ENCODE results near the gene MLLT11. TPM values are rescaled to one million over a fixed set of nuclear protein-coding genes. Genes with fewer than 3 reads are reported as not detected.

MLLT11 gene, protein sequence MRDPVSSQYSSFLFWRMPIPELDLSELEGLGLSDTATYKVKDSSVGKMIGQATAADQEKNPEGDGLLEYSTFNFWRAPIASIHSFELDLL
- total RNA-seq, result 1 to 10 TPM; 5.3 to 5.6 TPM

DNA sequence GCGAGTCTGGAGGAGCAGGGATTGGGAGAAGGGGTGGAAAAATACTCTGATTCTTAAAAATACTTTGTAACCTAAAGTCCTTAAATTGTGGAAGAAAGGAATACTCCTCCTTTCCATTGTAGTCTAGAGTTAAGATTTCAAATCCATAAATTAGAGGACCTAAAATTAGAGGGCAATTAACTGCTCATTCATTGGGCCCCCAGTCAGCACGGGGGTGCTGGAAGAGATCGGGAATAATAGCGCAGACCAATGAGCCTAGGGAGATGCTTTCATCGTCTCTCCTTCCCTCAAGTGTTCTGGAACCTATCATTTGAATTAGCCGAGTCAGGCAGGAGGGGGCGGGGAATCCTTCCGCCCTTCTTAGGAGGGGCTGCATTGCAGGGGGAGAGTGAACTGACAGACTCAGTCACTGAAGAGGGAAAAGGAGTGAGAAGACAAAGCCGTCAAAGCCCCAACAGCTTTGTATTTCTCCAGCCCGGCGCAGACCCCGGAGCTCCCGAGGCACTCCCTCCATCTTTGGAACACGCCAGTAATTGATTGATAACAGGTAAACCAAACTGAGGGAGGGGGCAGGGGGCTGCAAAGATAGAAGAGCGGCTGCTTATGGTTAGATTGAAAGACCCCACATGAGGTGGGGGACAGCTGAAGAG is at the start of gene MLLT11:
Gene MLLT11, plus strand, starts transcription at position 391 of the 650 bp plus-strand sequence. CDS start 6,828 bp downstream, outside the sequence.
- DNase-seq, result peak in 1 of 2 donors; percentile 23
- Mint-ChIP-seq H3K27ac (peak within 1 kb of the TSS; percentile 95), H3K4me1 (ENCODE audit: low read depth) (peaks cover 70% of the 10 kb centered on the region), H3K4me3 (peak within 1 kb of the TSS; percentile 87 to 99), H3K9me3 (no peaks in the 10 kb centered on the region), H3K27me3 (ENCODE audit: low read depth) (no peaks in the 10 kb centered on the region), H3K36me3 (ENCODE audit: insufficient read depth in 2 of 2) (peaks cover 13 to 32% of the 10 kb centered on the region in 2 donors)
- ATAC-seq (replicated peaks in 1 of 2), result no peak

DNA sequence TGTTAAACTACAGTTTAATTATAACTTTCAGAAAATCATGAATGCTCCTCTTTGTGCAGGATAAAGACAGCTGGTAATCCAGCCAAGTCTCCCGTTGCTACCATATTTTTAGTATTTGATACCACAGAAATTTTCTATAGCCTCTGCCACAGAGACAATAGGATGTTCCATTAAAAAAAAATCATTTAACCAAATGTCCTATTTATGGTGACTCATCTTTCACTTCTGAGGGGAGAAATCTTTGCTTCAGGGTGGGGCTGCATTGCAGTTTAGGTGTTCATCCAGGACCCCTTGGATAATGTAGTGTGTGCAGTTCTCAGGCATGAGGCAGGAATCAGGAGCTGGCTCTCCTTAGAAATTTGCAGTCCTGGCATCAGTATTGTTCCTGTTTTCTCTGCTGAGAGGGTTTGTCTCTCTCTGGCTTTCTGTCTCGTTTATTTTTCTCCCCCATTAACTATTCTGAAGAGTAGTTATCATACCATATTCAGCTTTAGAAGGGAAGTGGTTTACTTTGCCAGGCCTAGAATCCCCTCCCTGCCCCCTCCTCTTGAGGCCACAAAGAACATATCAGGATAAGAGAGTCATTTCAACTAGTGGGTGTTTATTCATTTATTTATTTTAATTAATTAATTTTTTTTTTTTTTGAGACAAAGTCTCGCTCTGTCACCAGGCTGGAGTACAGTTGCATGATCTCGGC is 48.9 kb upstream of the MLLT11 start:
- H3K9me3 Mint-ChIP-seq, result no peaks in the 10 kb centered on the region
- peaks cover 2 to 3% of the 10 kb centered on the region in 2 donors for H3K36me3 Mint-ChIP-seq (ENCODE audit: insufficient read depth in 2 of 2)
- ATAC-seq (replicated peaks in 1 of 2) (no peak), DNase-seq (no peak)
- no peak overlapping the region for H3K4me3 Mint-ChIP-seq
- H3K27me3 Mint-ChIP-seq (ENCODE audit: low read depth), result no peaks in the 10 kb centered on the region
- H3K27ac Mint-ChIP-seq, result no peak overlapping the region
- H3K4me1 Mint-ChIP-seq (ENCODE audit: low read depth), result peaks cover 53% of the 10 kb centered on the region

DNA sequence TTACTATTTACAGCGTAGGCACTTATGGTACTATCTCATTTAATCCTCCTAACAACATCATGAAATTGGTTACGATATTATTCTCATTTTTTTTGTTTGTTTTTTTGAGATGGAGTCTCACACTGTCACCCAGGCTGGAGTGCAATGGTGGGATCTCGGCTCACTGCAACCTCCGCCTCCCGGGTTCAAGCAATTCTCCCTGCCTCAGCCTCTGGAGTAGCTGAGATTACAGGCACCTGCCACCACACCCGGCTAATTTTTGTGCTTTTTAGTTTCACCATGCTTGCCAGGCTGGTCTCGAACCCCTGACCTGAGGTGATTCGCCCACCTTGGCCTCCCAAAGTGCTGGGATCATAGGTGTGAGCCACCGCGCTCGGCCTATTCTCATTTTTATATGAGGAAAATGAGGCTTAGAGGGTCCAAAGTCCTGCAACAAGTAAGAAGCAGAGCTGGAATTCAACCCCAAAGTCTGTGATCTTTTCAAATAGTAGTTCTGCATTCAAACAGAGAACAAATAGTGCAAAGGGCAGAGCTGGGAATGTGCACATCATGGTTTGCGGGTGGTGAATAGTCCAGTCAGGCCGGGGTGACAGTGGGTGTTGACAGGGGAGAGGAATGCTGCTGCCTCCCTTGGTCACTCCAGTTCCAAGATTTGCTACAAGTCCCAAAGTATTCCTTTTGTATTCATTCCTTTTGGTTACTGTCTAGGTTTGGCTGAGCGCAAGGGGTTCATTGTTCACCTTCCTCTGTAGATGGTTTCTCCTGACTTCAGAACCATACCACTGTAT is 47.3 kb upstream of the MLLT11 start:
- DNase-seq, result no peak
- ATAC-seq (replicated peaks in 1 of 2), result no peak
- peaks cover 38% of the 10 kb centered on the region for H3K4me1 Mint-ChIP-seq (ENCODE audit: low read depth)
- no peak overlapping the region for H3K27ac Mint-ChIP-seq
- H3K9me3 Mint-ChIP-seq, result no peaks in the 10 kb centered on the region
- no peaks in the 10 kb centered on the region for H3K27me3 Mint-ChIP-seq (ENCODE audit: low read depth)
- no peak overlapping the region for H3K4me3 Mint-ChIP-seq
- H3K36me3 Mint-ChIP-seq (ENCODE audit: insufficient read depth in 2 of 2), result peaks cover 2 to 3% of the 10 kb centered on the region in 2 donors

DNA sequence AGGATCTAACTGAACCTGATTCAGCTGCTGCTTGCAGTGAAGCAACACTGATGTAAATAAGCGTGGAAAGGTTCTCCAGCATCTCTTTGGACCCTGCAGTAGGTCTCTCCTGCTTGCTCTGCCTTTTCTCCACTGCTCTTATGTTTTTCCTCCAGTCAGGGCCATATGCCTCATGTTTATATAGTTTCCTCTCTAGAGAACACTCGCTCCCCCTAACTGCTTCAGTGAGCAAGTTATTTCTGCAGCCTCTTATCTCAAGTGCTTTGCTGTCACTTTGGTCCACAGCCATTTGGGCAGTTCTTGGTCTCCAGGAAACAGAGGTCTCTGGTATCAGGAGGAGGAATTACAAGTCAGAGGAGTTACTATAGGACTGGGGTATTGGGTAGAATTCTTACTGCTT is 46.7 kb upstream of the MLLT11 start:
- Mint-ChIP-seq H3K4me1 (ENCODE audit: low read depth) (peaks cover 35% of the 10 kb centered on the region), H3K4me3 (no peak overlapping the region), H3K27ac (no peak overlapping the region), H3K9me3 (no peaks in the 10 kb centered on the region), H3K27me3 (ENCODE audit: low read depth) (no peaks in the 10 kb centered on the region), H3K36me3 (ENCODE audit: insufficient read depth in 2 of 2) (peaks cover under 1 to 5% of the 10 kb centered on the region in 2 donors)
- DNase-seq (no peak), ATAC-seq (replicated peaks in 1 of 2) (no peak)

GRCh38 chr1:151024540-151025146 is 35.6 kb upstream of the MLLT11 start:
- ATAC-seq (replicated peaks in 1 of 2) (peak; percentile 96 to 99), DNase-seq (peak; percentile 86 to 87)
- Mint-ChIP-seq H3K4me1 (ENCODE audit: low read depth) (peaks cover 6% of the 10 kb centered on the region), H3K9me3 (no peaks in the 10 kb centered on the region), H3K27me3 (ENCODE audit: low read depth) (no peaks in the 10 kb centered on the region), H3K4me3 (peak overlapping the region; percentile 40 to 56), H3K36me3 (ENCODE audit: insufficient read depth in 2 of 2) (peaks cover 2 to 4% of the 10 kb centered on the region in 2 donors), H3K27ac (no peak overlapping the region)

DNA sequence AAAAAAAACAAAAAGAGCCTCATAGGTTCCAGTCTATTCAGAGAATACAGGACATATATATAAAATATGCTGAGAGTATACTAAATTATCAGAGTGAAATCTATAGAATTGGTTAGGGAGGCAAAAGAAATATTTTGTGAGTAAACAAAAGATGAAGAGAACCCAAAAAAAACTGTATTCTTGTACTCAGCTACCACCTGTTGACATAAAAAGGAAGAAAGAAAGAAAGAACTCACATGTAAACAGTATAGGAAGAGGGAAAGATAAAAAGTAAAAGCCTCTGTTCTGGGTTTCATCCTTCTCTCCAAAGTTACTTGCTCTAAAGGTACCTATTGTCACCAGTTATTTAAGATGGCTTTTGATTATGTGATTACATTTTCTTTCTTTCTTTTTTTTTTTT is 33.7 kb upstream of the MLLT11 start:
- H3K27me3 Mint-ChIP-seq (ENCODE audit: low read depth), result no peaks in the 10 kb centered on the region
- peaks cover 2 to 6% of the 10 kb centered on the region in 2 donors for H3K36me3 Mint-ChIP-seq (ENCODE audit: insufficient read depth in 2 of 2)
- no peak overlapping the region for H3K4me3 Mint-ChIP-seq
- no peak for ATAC-seq (replicated peaks in 1 of 2)
- H3K27ac Mint-ChIP-seq, result no peak overlapping the region
- no peaks in the 10 kb centered on the region for H3K9me3 Mint-ChIP-seq
- peaks cover 6% of the 10 kb centered on the region for H3K4me1 Mint-ChIP-seq (ENCODE audit: low read depth)
- DNase-seq, result no peak

- H3K27ac Mint-ChIP-seq, result no peak overlapping the region
- no peaks in the 10 kb centered on the region for H3K4me1 Mint-ChIP-seq (ENCODE audit: low read depth)
- H3K4me3 Mint-ChIP-seq, result no peak overlapping the region
- no peaks in the 10 kb centered on the region for H3K9me3 Mint-ChIP-seq
- peaks cover 0 to 10% of the 10 kb centered on the region in 2 donors for H3K36me3 Mint-ChIP-seq (ENCODE audit: insufficient read depth in 2 of 2)
- H3K27me3 Mint-ChIP-seq (ENCODE audit: low read depth), result no peaks in the 10 kb centered on the region
- ATAC-seq (replicated peaks in 1 of 2) (no peak), DNase-seq (no peak)
These were observed 28.0 kb upstream of the MLLT11 start for GRCh38 chr1:151032164-151032563.

- DNase-seq, result no peak
- ATAC-seq (replicated peaks in 1 of 2), result no peak
- Mint-ChIP-seq H3K27me3 (ENCODE audit: low read depth) (no peaks in the 10 kb centered on the region), H3K27ac (peak overlapping the region; percentile 34), H3K4me3 (no peak overlapping the region), H3K4me1 (ENCODE audit: low read depth) (no peaks in the 10 kb centered on the region), H3K36me3 (ENCODE audit: insufficient read depth in 2 of 2) (peaks cover 0 to 10% of the 10 kb centered on the region in 2 donors), H3K9me3 (no peaks in the 10 kb centered on the region)
These were observed 25.0 kb upstream of the MLLT11 start for GRCh38 chr1:151035167-151035566.

- ATAC-seq (replicated peaks in 1 of 2) (no peak), DNase-seq (no peak)
- Mint-ChIP-seq H3K27ac (no peak within 1 kb of the TSS), H3K9me3 (no peaks in the 10 kb centered on the region), H3K27me3 (ENCODE audit: low read depth) (no peaks in the 10 kb centered on the region), H3K4me3 (no peak within 1 kb of the TSS), H3K4me1 (ENCODE audit: low read depth) (no peaks in the 10 kb centered on the region), H3K36me3 (ENCODE audit: insufficient read depth in 2 of 2) (peaks cover 0 to 8% of the 10 kb centered on the region in 2 donors)
These were observed 23.8 kb upstream of the MLLT11 start, which contains the start of gene BNIPL for GRCh38 chr1:151036356-151036755. Gene BNIPL, plus strand, starts transcription at chr1:151036586. Its CDS starts 140 bp downstream, at chr1:151036726.

GRCh38 chr1:151037032-151037431 is 23.2 kb upstream of the MLLT11 start:
- no peaks in the 10 kb centered on the region for H3K4me1 Mint-ChIP-seq (ENCODE audit: low read depth)
- DNase-seq, result no peak
- no peaks in the 10 kb centered on the region for H3K9me3 Mint-ChIP-seq
- peaks cover 0 to 5% of the 10 kb centered on the region in 2 donors for H3K36me3 Mint-ChIP-seq (ENCODE audit: insufficient read depth in 2 of 2)
- no peak overlapping the region for H3K27ac Mint-ChIP-seq
- no peak overlapping the region for H3K4me3 Mint-ChIP-seq
- H3K27me3 Mint-ChIP-seq (ENCODE audit: low read depth), result no peaks in the 10 kb centered on the region
- no peak for ATAC-seq (replicated peaks in 1 of 2)

GRCh38 chr1:151039521-151039920 is 20.7 kb upstream of the MLLT11 start:
- no peak for ATAC-seq (replicated peaks in 1 of 2)
- Mint-ChIP-seq H3K27ac (no peak overlapping the region), H3K9me3 (no peaks in the 10 kb centered on the region), H3K4me1 (ENCODE audit: low read depth) (no peaks in the 10 kb centered on the region), H3K27me3 (ENCODE audit: low read depth) (no peaks in the 10 kb centered on the region), H3K4me3 (no peak overlapping the region), H3K36me3 (ENCODE audit: insufficient read depth in 2 of 2) (peaks cover 0 to 1% of the 10 kb centered on the region in 2 donors)
- no peak for DNase-seq

GRCh38 chr1:151043163-151043562 is 17.0 kb upstream of the MLLT11 start:
- H3K27ac Mint-ChIP-seq, result peak overlapping the region; percentile 44
- no peaks in the 10 kb centered on the region for H3K27me3 Mint-ChIP-seq (ENCODE audit: low read depth)
- no peak for DNase-seq
- H3K9me3 Mint-ChIP-seq, result no peaks in the 10 kb centered on the region
- H3K4me1 Mint-ChIP-seq (ENCODE audit: low read depth), result peaks cover 13% of the 10 kb centered on the region
- ATAC-seq (replicated peaks in 1 of 2), result peak in 1 of 2 donors; percentile 28
- no peaks in the 10 kb centered on the region for H3K36me3 Mint-ChIP-seq (ENCODE audit: insufficient read depth in 2 of 2)
- no peak overlapping the region for H3K4me3 Mint-ChIP-seq
